ENCODE results near the gene NOSTRIN.
"Not testable (repeated sequence)": the region's sequence is repeated elsewhere in the genome, so short reads cannot be mapped to it uniquely, and the experiment has no call there.

The NOSTRIN gene

DNA sequence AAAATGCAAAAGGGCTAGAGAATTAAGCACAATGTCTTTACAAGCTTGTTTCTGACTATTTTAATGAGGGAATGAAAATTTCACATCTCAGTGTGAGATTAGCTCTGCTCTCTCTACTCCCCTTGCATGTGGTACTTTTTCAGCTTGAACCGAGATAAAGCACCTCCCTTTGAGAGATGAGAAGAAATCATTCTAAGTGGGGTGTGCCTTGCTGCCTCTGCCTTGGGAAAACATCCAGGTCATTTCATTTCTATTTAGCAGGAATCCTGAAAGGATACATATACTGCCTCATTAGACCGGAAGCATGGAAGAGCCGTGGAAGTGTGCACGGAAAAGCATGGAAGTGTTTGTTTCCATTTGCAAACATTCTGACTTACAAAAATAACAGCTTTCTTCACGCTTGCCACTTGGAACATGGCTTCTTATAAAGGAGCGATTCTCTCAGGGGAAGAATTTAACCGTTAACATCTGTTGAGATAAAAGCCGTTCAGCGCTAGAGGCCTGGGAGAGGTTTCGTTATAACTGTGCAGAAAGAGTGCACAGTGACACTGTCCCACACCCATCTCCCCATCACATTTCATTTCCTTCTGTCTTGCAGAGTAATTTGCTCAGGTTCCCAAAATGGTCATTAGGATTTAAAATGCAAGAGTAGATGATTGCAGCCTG is 16.7 kb downstream of the NOSTRIN start:
- ATAC-seq (no peak), DNase-seq (no peak)

GRCh38 chr2:168819829-168820489 is 17.5 kb downstream of the NOSTRIN start:
- no peak for DNase-seq
- ATAC-seq: no peak

DNA sequence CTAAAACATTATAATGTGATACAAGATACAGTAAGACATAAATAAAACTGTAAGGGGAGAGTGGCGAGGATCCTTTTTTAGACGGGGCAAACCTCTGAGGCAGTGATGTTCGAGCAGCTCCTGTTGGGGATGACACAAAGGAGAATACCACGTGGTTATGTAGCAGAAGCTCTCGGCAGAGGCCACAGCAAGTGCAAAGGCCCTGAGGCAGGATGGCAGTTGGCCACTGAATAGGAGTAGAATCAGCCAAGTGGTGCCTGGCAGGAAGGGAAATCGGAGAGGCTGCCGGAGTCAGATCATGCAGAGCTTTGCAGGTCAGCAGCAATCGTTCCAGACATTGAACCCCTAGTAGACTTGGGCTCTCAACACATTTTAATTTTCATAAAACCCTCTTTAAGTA is 19.1 kb downstream of the NOSTRIN start:
- ATAC-seq: no peak
- no peak for DNase-seq

GRCh38 chr2:168821992-168822391 is 19.6 kb downstream of the NOSTRIN start:
- no peak for ATAC-seq

GRCh38 chr2:168825126-168825525 is 22.7 kb downstream of the NOSTRIN start:
- ATAC-seq: no peak
- DNase-seq: no peak

More at GRCh38 chr2:168821992-168822391, 19.6 kb downstream of the NOSTRIN start:
- DNase-seq: no peak

GRCh38 chr2:168830958-168831357 is 28.5 kb downstream of the NOSTRIN start:
- ATAC-seq (no peak), DNase-seq (no peak)

GRCh38 chr2:168831662-168832061 is 29.2 kb downstream of the NOSTRIN start:
- DNase-seq: no peak
- ATAC-seq: no peak

DNA sequence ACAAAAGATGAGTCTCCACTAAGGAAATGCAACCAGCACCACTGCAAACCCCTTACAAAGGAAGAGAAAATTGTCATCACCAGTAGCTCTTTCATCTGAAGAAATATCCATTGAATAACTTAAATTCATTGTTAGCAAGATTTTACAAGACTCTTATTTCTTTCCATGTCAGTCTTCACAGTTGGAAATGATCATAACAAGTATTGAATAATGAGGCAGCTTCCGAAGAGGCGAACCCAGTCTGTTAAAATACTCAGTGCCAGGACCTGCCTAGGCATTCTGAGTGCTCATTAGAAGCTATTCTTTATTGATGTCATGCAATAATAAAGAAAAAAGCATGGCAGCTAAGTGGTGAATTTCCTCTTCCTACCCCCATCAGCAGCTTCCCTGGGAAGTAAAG is 33.5 kb downstream of the NOSTRIN start:
- ATAC-seq (no peak), DNase-seq (no peak)

DNA sequence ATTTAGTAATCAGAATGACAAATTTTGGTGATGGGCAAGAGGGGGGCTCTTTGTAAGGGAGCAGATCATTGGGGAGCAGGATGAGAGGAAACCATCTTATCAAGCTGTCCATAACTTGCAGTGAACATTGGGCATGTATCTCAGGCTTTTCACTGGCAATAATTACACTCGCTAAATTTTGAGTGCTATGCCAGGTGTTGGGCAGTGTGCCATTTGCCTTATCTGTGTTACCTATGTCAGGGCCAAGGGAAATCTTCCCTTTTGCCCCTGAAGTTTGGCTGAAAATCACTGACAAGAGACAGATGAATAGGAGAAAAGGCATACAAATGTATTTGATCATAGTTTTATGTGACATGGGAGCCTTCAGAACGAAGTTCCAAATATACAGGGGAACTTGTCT is 39.0 kb downstream of the NOSTRIN start:
- DNase-seq (no peak), ATAC-seq (no peak)

GRCh38 chr2:168843253-168843652 is 40.8 kb downstream of the NOSTRIN start:
- ATAC-seq (no peak), DNase-seq (no peak)

DNA sequence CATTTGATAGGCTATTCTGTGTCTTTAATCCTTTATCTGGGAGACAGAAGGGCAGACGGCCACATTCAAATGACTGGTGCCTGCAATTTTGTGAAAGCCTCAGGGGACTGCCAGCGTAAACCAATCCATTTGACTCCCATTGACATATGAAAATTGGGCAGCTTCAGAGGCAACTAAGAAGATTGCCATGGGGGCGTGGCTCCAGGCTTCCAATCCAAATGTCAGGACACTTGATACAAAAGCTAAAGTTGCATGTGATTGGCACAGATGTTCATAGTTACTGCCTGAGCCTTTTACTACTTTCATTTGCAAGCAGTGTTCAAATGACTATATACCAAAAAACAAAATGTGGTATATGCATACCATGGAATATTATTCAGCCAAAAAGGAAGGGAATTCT is 45.8 kb downstream of the NOSTRIN start:
- no peak for DNase-seq

GRCh38 chr2:168849610-168850009 is 47.2 kb downstream of the NOSTRIN start:
- ATAC-seq: no peak
- DNase-seq: no peak

More for the DNA sequence above, 45.8 kb downstream of the NOSTRIN start:
- no peak for ATAC-seq

DNA sequence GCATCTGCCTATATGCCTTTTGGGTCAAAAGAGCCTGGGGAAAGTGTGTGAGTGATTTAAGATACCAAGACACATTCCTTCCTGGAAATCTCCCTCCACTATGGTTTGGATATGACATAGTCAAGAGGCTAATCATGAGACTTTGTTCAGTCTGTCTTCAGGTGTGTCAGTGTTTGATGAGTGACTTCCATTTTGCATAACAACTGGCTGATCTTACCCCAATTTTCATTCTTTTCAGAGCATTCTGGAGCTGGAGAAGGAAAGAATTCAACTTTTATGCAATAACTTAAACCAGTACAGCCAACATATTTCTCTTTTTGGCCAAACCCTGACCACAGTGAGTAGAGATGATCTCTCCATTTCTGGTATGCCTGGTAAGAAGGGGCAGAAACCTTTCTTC is 48.4 kb downstream of the NOSTRIN start:
- DNase-seq (no peak), ATAC-seq (no peak)

DNA sequence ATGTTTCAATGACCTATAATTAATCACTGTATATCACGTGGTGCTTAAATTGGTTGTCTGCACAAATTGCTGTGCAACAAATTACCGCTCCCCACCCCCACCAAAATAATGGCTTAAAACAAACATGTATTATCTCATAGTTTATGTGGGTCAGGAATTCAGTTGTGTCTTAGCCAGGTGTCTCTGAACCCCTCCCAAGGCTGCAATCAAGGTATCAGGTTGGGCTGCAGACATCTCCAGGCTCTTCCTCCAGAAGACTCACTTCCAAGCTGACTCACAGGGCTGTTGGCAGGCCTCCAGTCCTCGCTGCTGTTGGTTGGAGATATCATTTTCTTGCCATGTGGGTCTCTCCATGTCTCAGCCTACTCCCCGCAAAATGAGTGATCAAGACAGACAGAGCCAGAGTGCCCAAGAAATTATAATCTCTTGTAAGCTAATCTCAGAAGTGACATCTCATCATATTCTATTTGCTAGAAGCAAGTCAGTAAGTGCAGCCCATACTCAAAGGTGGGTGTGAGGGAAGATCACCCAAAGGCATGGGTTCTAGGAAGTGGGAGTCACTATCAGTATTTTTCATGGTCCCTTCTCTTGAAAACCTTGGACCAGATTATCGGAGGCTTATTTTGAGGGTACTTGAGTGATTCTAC is 49.4 kb downstream of the NOSTRIN start:
- no peak for DNase-seq
- no peak for ATAC-seq

GRCh38 chr2:168852481-168852880 is 50.0 kb downstream of the NOSTRIN start:
- DNase-seq (no peak), ATAC-seq (no peak)

GRCh38 chr2:168853471-168853870 is 51.0 kb downstream of the NOSTRIN start:
- DNase-seq: no peak
- no peak for ATAC-seq

- ATAC-seq: no peak
These were observed 52.2 kb downstream of the NOSTRIN start for GRCh38 chr2:168854651-168855050.

DNA sequence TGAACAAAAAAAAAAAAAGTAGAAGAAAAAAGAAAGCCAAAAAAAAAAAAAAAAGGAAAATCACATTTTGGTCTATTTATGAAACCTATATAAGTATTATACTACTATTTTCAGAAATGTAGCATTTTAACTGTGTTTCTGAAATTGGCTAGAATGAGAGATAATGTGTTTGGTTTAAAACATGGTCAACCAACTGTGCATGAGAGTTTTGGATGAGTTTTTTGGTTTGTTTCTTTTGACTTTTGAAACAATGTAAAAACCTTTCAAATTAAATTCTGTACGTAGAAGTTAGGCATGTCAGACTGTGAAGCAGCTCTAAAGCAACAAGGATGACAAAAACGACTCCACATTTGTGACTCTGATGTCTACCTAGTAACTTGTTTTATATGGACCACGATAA is 53.2 kb downstream of the NOSTRIN start:
- ATAC-seq (no peak), DNase-seq (no peak)

More at GRCh38 chr2:168854651-168855050, 52.2 kb downstream of the NOSTRIN start:
- no peak for DNase-seq

GRCh38 chr2:168858146-168858545 is 55.7 kb downstream of the NOSTRIN start:
- DNase-seq (no peak), ATAC-seq (no peak)

DNA sequence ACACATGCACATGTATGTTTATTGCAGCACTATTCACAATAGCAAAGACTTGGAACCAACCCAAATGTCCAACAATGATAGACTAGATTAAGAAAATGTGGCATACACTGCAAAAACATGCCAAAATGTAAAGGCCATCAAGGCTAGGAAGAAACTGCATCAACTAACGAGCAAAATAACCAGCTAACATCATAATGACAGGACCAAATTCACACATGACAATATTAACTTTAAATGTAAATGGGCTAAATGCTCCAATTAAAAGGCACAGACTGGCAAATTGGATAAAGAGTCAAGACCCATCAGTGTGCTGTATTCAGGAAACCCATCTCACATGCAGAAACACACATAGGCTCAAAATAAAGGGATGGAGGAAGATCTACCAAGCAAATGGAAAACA is 64.7 kb downstream of the NOSTRIN start:
- not testable (repeated sequence) for DNase-seq, ATAC-seq

DNA sequence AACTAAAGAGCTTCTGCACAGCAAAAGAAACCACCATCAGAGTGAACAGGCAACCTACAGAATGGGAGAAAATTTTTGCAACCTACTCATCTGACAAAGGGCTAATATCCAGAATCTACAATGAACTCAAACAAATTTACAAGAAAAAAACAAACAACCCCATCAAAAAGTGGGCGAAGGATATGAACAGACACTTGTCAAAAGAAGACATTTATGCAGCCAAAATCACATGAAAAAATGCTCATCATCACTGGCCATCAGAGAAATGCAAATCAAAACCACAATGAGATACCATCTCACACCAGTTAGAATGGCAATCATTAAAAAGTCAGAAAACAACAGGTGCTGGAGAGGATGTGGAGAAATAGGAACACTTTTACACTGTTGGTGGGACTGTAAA is 67.9 kb downstream of the NOSTRIN start:
- DNase-seq, ATAC-seq: not testable (repeated sequence)

DNA sequence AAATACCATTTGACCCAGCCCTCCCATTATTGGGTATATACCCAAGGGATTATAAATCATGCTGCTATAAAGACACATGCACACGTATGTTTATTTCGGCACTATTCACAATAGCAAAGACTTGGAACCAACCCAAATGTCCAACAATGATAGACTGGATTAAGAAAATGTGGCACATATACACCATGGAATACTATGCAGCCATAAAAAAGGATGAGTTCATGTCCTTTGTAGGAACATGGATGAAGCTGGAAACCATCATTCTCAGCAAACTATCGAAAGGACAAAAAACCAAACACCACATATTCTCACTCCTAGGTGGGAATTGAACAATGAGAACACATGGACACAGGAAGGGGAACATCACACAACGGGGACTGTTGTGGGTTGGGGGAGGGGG is 68.4 kb downstream of the NOSTRIN start:
- DNase-seq, ATAC-seq: not testable (repeated sequence)

GRCh38 chr2:168874368-168875054 is 72.1 kb downstream of the NOSTRIN start:
- no peak for DNase-seq

More at GRCh38 chr2:168874368-168875054, 72.1 kb downstream of the NOSTRIN start:
- no peak for ATAC-seq
